Tibial nerve (tissue), 4 donors: ENCODE results near the gene CD300A. TPM values are rescaled to one million over a fixed set of nuclear protein-coding genes. Genes with fewer than 3 reads are reported as not detected.

Experiments
- DNase-seq, 2 donors: peaks; one replicate each; pipeline ENCODE4 v3.0.0-alpha.2; 2019; ENCODE audit warnings: low spot score in 2 of 2
- H3K27ac ChIP-seq, 4 donors: fragments of 200-600 bp; sonication (generic) in 3 of 4; one replicate each; pipeline ENCODE4 v1.5.1; 2017 to 2019; ENCODE audit warnings: mild to moderate bottlenecking in 1 of 4
- H3K27me3 ChIP-seq, 2 donors: fragments of 200-600 bp; sonication (generic) in 1 of 2; one replicate each; pipeline versions ENCODE4 v1.5.1 to v1.6.0; 2017 to 2019
- H3K36me3 ChIP-seq, 3 donors: fragments of 200-600 bp; sonication (generic); one replicate each; pipeline ENCODE4 v1.5.1; 2018 to 2019
- H3K4me1 ChIP-seq, 4 donors: fragments of 200-600 bp; sonication (generic) in 3 of 4; one replicate each; pipeline ENCODE4 v1.5.1; 2017 to 2019
- H3K4me3 ChIP-seq, 4 donors: fragments of 200-600 bp; sonication (generic) in 3 of 4; one replicate each; pipeline ENCODE4 v1.5.1; 2017 to 2019; ENCODE audit warnings: mild to moderate bottlenecking in 1 of 4, moderate library complexity in 1 of 4
- H3K9me3 ChIP-seq, 4 donors: fragments of 200-600 bp; sonication (generic) in 3 of 4; one replicate each; pipeline ENCODE4 v1.5.1; 2017 to 2019
- EP300 ChIP-seq, 2 donors: sonication (generic); formaldehyde crosslinking; IDR thresholded peaks; one replicate each; pipeline ENCODE4 v1.6.1; 2017; ENCODE audit warnings: antibody characterized with exemption in 2 of 2, mild to moderate bottlenecking in 1 of 2
- POLR2A ChIP-seq, 2 donors: fragments of 450-650 bp; IDR thresholded peaks; one replicate each; pipeline ENCODE4 v1.6.1; 2017; ENCODE audit warnings: antibody characterized with exemption in 2 of 2, mild to moderate bottlenecking in 2 of 2, moderate library complexity in 2 of 2
- WGBS, 2 donors: methylation state at CpG; one replicate each; pipeline ENCODE4 v1.1.5; 2018; 5-methylcytosine and 5-hydroxymethylcytosine counted together
- small RNA-seq: library from RNA; depleted of rRNA; stranded (forward); fragments of <200 nt; gene quantifications from one replicate; pipeline ENCODE3, GENCODE V24; 2016
- total RNA-seq, 4 donors: library from RNA; depleted of rRNA; stranded (reverse); fragments of >200 nt; gene quantifications; one replicate each; pipeline ENCODE4 v1.1.0, GENCODE V29; 2016
- TF ChIP-seq, protein P1 (sequence below), 5 experiments: fragments of 200-600 bp in 3 of 5; fragments of 450-650 bp in 2 of 5; sonication (generic) in 3 of 5; IDR thresholded peaks; one replicate each; pipeline ENCODE4 v1.5.1; 2016 to 2019; ENCODE audit warnings: antibody characterized with exemption in 5 of 5, mild to moderate bottlenecking in 3 of 5, moderate library complexity in 2 of 5

CD300A gene
- total RNA-seq, 4 donors from 2014 or later, result 6.8 to 12.6 (median 9.8) TPM

DNA sequence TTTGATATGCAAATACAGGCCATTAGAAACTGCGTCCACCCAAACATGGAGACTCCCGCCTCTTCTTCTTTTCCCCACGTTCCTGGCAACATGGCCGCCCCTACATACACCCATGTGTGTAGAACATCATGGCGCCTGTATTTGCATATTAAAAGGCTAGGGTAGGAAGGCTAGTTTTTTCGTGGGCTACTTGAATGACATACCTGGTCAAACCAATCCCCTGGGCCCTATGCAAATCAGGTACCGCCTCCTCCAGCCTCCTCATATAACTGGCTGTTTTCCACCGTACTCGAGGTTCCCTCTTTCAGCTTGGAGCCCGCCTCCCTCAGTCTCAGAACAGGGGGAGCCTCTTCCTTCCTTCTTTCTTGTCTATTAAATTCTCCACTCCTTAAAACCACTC lies 65.7 kb downstream of the CD300A start:
- peaks cover 0 to 10% (median 0%) of the 10 kb centered on the region in 4 donors for H3K9me3 ChIP-seq
- no peaks in the 10 kb centered on the region for H3K36me3 ChIP-seq
- H3K4me1 ChIP-seq, result no peaks in the 10 kb centered on the region
- WGBS, 2 donors, result 69 to 71% methylated on average over 10 of the region's 10 CpGs
- no peaks in the 10 kb centered on the region for H3K27me3 ChIP-seq
- peak overlapping the region in 2 of 4 donors; percentile 45 to 56 for H3K27ac ChIP-seq
- peak overlapping the region in 1 of 4 donors; percentile 27 for H3K4me3 ChIP-seq
- peak in 1 of 2 donors; percentile 48 for DNase-seq
- TF ChIP-seq POLR2A (IDR thresholded peaks at IDR 0.05), result peak in 1 of 2 donors; percentile 54
- TF ChIP-seq, protein P1, sequence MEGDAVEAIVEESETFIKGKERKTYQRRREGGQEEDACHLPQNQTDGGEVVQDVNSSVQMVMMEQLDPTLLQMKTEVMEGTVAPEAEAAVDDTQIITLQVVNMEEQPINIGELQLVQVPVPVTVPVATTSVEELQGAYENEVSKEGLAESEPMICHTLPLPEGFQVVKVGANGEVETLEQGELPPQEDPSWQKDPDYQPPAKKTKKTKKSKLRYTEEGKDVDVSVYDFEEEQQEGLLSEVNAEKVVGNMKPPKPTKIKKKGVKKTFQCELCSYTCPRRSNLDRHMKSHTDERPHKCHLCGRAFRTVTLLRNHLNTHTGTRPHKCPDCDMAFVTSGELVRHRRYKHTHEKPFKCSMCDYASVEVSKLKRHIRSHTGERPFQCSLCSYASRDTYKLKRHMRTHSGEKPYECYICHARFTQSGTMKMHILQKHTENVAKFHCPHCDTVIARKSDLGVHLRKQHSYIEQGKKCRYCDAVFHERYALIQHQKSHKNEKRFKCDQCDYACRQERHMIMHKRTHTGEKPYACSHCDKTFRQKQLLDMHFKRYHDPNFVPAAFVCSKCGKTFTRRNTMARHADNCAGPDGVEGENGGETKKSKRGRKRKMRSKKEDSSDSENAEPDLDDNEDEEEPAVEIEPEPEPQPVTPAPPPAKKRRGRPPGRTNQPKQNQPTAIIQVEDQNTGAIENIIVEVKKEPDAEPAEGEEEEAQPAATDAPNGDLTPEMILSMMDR (IDR thresholded peaks at IDR 0.05), result no peak
- TF ChIP-seq EP300 (IDR thresholded peaks at IDR 0.05), result peak in 1 of 2 donors; percentile 62

Small RNA genes lying within 50 kb of the gene (small RNA-seq; reads per million reads assigned to genes)
- not detected for gene RNA5SP448

Other genes starting within 250 kb of the CD300A start
- gene DNAI2, start 192.4 kb upstream of the CD300A start, total RNA-seq, result under 1 TPM in 1 of 4 donors, not detected in 3; 0.60 TPM
- gene KIF19, start 140.4 kb upstream of the CD300A start, total RNA-seq, result 100 to 1,000 TPM in 3 of 4 donors, 10 to 100 TPM in 1; 77.4 to 211 (median 117) TPM
- gene BTBD17, start 104.8 kb upstream of the CD300A start, total RNA-seq, result not detected
- gene GPR142, start 99.1 kb upstream of the CD300A start, total RNA-seq, result 1 to 10 TPM in 1 of 4 donors, under 1 TPM in 1, not detected in 2; 0.59 to 2.8 TPM
- 10 to 100 TPM; 41.6 to 96.4 (median 55.1) TPM for gene GPRC5C, start 34.5 kb upstream of the CD300A start, total RNA-seq
- under 1 TPM in 2 of 4 donors, not detected in 2; 0.21 to 0.44 TPM for gene CD300LB, start 64.8 kb downstream of the CD300A start, total RNA-seq
- gene CD300C, start 79.5 kb downstream of the CD300A start, total RNA-seq, result 1 to 10 TPM in 2 of 4 donors, under 1 TPM in 1, not detected in 1; 0.59 to 1.8 (median 1.7) TPM
- not detected for gene CD300H, start 100.9 kb downstream of the CD300A start, total RNA-seq
- gene CD300LD, start 125.6 kb downstream of the CD300A start, total RNA-seq, result not detected
- 1 to 10 TPM in 1 of 4 donors, under 1 TPM in 3; under 0.01 to 1.8 (median 0.51) TPM for gene CD300E, start 157.1 kb downstream of the CD300A start, total RNA-seq
- gene CD300LF, start 246.3 kb downstream of the CD300A start, total RNA-seq, result 1 to 10 TPM in 1 of 4 donors, not detected in 3; 2.1 TPM